ENCODE results near the gene ARMC3. TPM values are rescaled to one million over a fixed set of nuclear protein-coding genes. Genes with fewer than 3 reads are reported as not detected.
"Not testable (repeated sequence)": the region's sequence is repeated elsewhere in the genome, so short reads cannot be mapped to it uniquely, and the experiment has no call there.

The ARMC3 gene
- total and polyA plus RNA-seq, 7 donors, result not detected

DNA sequence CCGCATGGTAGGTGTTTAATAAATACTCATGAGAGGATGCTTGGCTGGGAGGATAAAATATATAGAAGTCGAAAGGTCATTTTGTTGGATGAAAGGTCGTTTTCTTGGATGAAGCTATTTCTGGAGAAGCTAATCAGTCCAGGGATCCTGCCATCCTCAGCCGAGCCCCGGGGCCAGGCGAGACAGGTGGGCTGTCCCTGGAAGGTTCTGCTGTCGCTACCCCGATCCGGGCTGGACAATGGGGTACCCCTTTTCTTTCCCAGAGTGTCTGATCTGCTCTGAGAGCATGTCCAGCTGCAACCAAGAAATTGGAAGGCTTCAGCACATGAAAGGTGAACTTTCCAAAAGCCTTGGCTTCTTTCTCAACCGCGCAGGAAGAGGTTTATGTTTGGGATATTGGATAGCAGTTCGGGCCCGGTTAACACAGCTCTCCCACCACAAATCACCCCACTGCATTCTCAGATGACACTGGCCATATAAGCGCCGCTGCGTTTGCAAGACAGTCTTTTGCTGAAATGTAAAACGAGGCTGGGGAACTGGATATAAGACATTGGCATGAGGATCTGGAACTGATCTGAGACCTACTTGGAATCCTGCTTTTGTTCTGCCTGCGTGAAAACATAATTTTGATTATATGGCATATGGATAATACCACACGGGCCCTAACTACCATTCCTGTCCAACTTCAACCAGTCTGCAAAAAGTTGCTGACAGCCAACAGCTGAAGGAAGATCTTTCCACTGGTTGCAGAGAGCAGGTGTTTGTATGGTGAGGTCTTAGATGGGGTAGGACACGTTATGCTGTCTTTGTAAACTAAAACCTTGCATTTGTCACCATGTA is 136.3 kb downstream of the ARMC3 start:
- intact Hi-C loops (cut with DNase I), result loop anchor here (10.0 kb wide), 4 partner anchors 259 to 629 kb away; partner anchors contain the start of gene PIP4K2A
- no peaks in the 10 kb centered on the region for H3K27me3 ChIP-seq
- TF ChIP-seq EP300 (IDR thresholded peaks at IDR 0.05) (no peak), POLR2AphosphoS5 (IDR thresholded peaks at IDR 0.05) (peak in 1 of 4 donors; percentile 13), POLR2A (IDR thresholded peaks at IDR 0.05) (no peak)
- 86 to 94% methylated on average over 20 of the region's 20 CpGs for WGBS, 2 donors
- peak overlapping the region in 3 of 4 donors; percentile 10 to 35 (median 25) for H3K4me3 ChIP-seq
- no peaks in the 10 kb centered on the region for H3K36me3 ChIP-seq
- H3K4me1 ChIP-seq, result peaks cover 0 to 41% (median 34%) of the 10 kb centered on the region in 4 donors
- H3K9me3 ChIP-seq, result peaks cover 0 to 2% (median 0%) of the 10 kb centered on the region in 4 donors
- H3K27ac ChIP-seq, result peak overlapping the region in 3 of 4 donors; percentile 12 to 79 (median 68)
- no peak for DNase-seq

DNA sequence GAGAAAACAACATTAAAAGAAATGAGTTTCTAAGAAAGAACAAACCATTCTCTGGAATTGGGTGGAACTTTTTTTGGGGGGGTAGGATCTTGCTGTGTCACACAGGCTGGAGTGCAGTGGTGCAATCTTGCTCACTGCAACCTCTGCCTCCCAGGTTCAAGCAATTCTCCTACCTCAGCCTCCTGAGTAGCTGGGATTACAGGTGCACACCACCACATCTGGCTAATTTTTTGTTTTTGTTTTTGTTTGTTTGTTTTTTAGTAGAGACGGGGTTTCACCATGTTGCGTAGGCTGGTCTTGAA is 136.9 kb downstream of the ARMC3 start:
- intact Hi-C loops (cut with DNase I), result loop anchor here (5.0 to 10.0 kb wide), 8 partner anchors 77 to 1062 kb away; partner anchors contain the start of genes DNAJC1 and PIP4K2A
- Histone ChIP-seq H3K27ac (peak overlapping the region in 3 of 4 donors; percentile 12 to 79 (median 68)), H3K4me1 (peaks cover 0 to 41% (median 34%) of the 10 kb centered on the region in 4 donors)
- not testable (repeated sequence) for H3K9me3 ChIP-seq, H3K36me3 ChIP-seq, H3K27me3 ChIP-seq, DNase-seq, H3K4me3 ChIP-seq
- WGBS, 2 donors, result 92 to 94% methylated on average over 2 of the region's 2 CpGs

DNA sequence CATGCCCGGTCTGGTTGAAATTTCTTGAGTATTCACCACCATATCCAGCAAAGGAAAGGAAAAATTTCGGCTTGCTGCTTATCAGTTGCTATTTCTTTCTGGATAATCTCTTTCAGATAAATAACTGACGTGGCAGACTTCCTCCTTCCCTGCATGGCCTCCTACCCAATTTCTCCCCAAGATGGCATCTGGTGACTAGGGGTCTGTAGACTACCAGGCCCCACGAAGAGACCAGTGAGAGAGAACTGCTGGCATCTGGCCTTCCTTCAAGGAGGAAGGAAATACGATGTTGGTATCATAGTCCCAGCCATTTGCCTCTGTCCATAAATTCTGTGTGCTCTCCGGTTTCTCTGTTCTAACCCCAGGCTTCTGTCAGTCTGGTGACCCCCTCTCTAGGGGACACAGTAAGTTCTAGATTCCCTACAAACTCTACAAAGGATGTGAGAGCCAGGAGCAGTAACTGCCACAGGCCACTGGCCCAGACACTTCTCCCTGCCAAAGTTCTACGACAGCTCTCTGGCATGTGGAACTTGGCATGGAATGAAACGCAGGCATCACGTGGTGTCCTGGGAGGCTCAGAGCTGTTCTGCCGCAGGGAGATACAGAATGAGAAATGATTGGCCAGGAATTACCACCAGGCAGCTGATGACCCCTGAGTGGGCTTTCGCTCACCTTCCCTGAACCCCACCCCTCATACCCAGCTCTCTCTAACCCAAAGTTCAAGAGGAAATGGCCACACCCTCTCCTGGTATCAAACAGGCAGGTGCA is 137.5 kb downstream of the ARMC3 start:
- TF ChIP-seq, protein P1, sequence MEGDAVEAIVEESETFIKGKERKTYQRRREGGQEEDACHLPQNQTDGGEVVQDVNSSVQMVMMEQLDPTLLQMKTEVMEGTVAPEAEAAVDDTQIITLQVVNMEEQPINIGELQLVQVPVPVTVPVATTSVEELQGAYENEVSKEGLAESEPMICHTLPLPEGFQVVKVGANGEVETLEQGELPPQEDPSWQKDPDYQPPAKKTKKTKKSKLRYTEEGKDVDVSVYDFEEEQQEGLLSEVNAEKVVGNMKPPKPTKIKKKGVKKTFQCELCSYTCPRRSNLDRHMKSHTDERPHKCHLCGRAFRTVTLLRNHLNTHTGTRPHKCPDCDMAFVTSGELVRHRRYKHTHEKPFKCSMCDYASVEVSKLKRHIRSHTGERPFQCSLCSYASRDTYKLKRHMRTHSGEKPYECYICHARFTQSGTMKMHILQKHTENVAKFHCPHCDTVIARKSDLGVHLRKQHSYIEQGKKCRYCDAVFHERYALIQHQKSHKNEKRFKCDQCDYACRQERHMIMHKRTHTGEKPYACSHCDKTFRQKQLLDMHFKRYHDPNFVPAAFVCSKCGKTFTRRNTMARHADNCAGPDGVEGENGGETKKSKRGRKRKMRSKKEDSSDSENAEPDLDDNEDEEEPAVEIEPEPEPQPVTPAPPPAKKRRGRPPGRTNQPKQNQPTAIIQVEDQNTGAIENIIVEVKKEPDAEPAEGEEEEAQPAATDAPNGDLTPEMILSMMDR (IDR thresholded peaks at IDR 0.05), result no peak
- TF ChIP-seq POLR2AphosphoS5 (IDR thresholded peaks at IDR 0.05), result peak in 3 of 4 donors; percentile 63 to 73 (median 67)
- peak in 1 of 4 donors; percentile 55 for TF ChIP-seq EP300 (IDR thresholded peaks at IDR 0.05)
- peak; percentile 90 for DNase-seq
- Histone ChIP-seq H3K4me1 (peaks cover 0 to 41% (median 34%) of the 10 kb centered on the region in 4 donors), H3K36me3 (no peaks in the 10 kb centered on the region), H3K9me3 (no peaks in the 10 kb centered on the region), H3K27me3 (no peaks in the 10 kb centered on the region), H3K27ac (peak overlapping the region; percentile 4 to 79 (median 40)), H3K4me3 (no peak overlapping the region)
- 18 to 56% methylated on average over 11 of the region's 11 CpGs for WGBS, 2 donors
- intact Hi-C loops (cut with DNase I), result loop anchor here (5.0 to 10.0 kb wide), 8 partner anchors 78 to 1063 kb away; partner anchors contain the start of genes DNAJC1 and PIP4K2A

DNA sequence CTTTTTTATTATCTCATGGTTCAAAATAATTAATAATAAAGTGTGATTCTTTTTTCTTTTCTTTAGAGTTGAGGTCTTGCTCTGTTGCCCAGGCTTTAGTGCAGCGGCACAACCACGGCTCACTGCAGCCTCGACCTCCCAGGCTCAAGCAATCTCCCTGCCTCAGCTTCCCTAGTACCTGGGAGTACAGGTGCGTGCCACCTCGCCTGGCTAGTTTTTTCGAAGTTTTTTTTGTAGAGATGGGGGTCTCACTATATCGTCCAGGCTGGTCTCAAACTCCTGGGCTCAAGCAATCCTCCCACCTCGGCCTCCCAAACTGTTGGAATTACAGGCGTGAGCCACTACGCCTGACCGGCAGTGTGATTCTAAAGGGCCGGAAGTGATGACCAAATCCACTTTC is 139.5 kb downstream of the ARMC3 start:
- intact Hi-C loops (cut with DNase I), result loop anchor here (5.0 to 10.0 kb wide), 8 partner anchors 80 to 1065 kb away; partner anchors contain the start of genes DNAJC1 and PIP4K2A
- Histone ChIP-seq H3K27ac (no peak overlapping the region), H3K4me3 (no peak overlapping the region), H3K4me1 (peaks cover 0 to 41% (median 34%) of the 10 kb centered on the region in 4 donors), H3K36me3 (no peaks in the 10 kb centered on the region), H3K9me3 (no peaks in the 10 kb centered on the region), H3K27me3 (no peaks in the 10 kb centered on the region)
- TF ChIP-seq, protein P1 (IDR thresholded peaks at IDR 0.05), result no peak
- no peak for TF ChIP-seq EP300 (IDR thresholded peaks at IDR 0.05)
- no peak for TF ChIP-seq POLR2A (IDR thresholded peaks at IDR 0.05)
- TF ChIP-seq POLR2AphosphoS5 (IDR thresholded peaks at IDR 0.05), result no peak
- DNase-seq, result no peak
- 93 to 94% methylated on average over 12 of the region's 12 CpGs for WGBS, 2 donors

DNA sequence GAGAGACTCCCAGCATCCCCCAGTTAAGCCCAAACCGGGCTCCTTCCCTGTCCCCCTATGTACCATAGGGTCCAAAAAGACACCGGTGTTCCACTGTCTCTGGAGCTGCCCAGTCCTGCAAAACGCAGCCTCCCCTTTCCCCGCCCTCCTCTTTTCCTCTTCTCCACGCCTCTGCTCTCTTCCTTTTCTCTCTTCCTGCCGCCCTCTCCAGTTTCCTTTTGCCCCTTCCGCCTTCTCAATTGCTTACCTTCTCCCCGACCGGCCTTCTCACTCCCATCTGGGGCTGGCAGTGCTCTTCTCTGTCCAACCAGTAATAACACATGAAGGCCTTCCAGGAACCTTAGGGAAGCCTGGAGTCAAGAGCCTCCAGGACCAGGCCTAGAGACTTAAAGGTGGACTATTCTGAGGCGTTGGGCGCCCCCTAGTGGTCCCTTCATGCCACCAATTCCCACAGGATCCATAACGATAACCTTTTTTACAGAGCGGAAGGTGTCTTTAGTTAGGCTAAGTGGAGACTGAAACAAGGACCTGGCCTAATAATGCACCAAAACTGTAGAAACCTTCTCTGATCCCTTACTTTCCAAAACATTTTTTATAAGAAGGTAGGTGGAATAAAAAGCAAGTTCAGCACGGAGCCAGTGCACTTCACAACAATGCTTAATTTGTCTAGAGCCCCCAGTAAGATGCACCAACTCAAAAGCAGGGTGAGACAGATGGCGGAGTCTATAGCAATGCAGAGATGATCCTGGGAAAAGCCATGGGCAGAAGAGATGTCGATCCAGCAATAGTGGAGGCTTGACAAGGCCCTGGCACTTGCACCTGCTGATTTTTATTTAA is 140.3 kb downstream of the ARMC3 start:
- H3K4me1 ChIP-seq, result peaks cover 0 to 36% (median 30%) of the 10 kb centered on the region in 4 donors
- H3K27me3 ChIP-seq, result no peaks in the 10 kb centered on the region
- H3K27ac ChIP-seq, result peak overlapping the region in 1 of 4 donors; percentile 29
- no peak for TF ChIP-seq POLR2A (IDR thresholded peaks at IDR 0.05)
- TF ChIP-seq, protein P1 (IDR thresholded peaks at IDR 0.05), result peak; percentile 26 to 82 (median 60)
- no peak overlapping the region for H3K4me3 ChIP-seq
- intact Hi-C loops (cut with DNase I), result loop anchor here (5.0 to 10.0 kb wide), 8 partner anchors 81 to 1066 kb away; partner anchors contain the start of genes DNAJC1 and PIP4K2A
- 41 to 55% methylated on average over 16 of the region's 16 CpGs for WGBS, 2 donors
- H3K9me3 ChIP-seq, result no peaks in the 10 kb centered on the region
- H3K36me3 ChIP-seq, result no peaks in the 10 kb centered on the region
- DNase-seq, result peak; percentile 90
